GM12872 (cell line): Measurements from ENCODE around the gene TFCP2.

Experiments used
- CTCF ChIP-seq: IDR thresholded peaks from 3 replicates; pipeline ENCODE4 v1.5.1; 2011; ENCODE audit warnings: low read depth, mild to moderate bottlenecking, low read length, moderate library complexity; ENCODE audit not compliant: insufficient read depth

The TFCP2 gene

GRCh38 chr12:51139292-51139844, 33.6 kb downstream of the TFCP2 start:
- no peak for TF ChIP-seq CTCF

GRCh38 chr12:51132693-51133092, 40.2 kb downstream of the TFCP2 start:
- no peak for TF ChIP-seq CTCF

GRCh38 chr12:51131745-51132521, 41.0 kb downstream of the TFCP2 start:
- TF ChIP-seq CTCF, result no peak

GRCh38 chr12:51128919-51129318, 44.0 kb downstream of the TFCP2 start:
- TF ChIP-seq CTCF, result no peak

GRCh38 chr12:51127050-51127729, 45.7 kb downstream of the TFCP2 start:
- TF ChIP-seq CTCF, result no peak

GRCh38 chr12:51126297-51126696, 46.6 kb downstream of the TFCP2 start:
- no peak for TF ChIP-seq CTCF

- no peak for TF ChIP-seq CTCF
Observed at GRCh38 chr12:51124504-51124903, 48.4 kb downstream of the TFCP2 start.
